Activated CD4-positive, alpha-beta T cell treated with anti-CD3 and anti-CD28 coated beads, Interleukin-2, amount 50 U/mL, for 24 hours (primary cell): ENCODE data around the gene ZNF579.
A peak's percentile ranks its signal among the peaks of the same experiment; 100 is the strongest.

Experiments used
- DNase-seq, 2 donors: peaks; one replicate each; pipeline ENCODE4 v3.0.0-alpha.2; 2020; ENCODE audit warnings: low read depth in 1 of 2, low spot score in 1 of 2

ZNF579 gene

DNA sequence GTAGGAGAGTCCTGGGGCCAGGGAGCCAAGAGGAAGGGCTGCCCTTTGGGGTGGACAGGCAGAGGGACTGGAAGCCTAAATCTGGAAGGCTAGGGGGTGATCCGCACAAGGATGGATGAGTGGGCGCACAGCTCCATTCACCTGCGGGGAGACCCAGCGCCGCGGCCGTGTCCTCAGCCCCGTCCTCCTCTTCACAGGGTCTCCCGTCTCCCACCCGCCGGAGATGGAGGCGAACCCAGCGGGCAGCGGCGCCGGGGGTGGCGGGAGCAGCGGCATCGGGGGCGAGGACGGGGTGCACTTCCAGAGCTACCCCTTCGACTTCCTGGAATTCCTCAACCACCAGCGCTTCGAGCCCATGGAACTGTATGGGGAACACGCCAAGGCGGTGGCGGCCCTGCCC lies 32.7 kb upstream of the ZNF579 start:
- no peak for DNase-seq

DNA sequence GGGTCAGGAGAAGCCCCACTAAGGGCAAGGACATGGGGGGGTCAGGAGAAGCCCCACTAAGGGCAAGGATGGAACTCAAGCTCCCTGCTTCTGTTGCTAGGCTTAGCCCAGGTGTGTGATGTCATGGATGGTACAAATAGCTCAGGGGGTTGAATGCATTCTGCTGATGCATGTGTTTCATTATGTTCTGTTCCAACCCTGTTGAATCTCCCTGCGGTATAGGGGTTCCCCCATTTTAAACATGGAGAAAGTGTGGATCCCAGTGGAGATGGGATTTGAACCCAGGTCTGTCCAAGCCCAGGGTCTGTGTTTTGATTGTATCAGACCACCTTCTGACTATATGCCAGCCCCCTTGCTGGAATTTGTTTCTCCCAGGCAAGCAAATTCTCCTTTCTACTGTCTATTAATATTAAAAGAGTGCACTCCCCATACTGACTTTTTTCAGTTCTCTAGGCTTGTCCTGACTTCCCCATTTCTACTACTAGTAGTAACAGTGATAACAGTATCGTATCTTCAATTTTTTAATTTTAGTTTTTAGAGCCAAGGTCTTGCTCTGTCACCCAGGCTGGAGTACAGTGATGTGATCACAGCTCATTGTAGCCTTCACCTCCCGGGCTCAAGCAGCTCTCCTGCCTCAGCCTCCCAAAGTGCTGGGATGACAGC lies 31.5 kb upstream of the ZNF579 start:
- no peak for DNase-seq

DNA sequence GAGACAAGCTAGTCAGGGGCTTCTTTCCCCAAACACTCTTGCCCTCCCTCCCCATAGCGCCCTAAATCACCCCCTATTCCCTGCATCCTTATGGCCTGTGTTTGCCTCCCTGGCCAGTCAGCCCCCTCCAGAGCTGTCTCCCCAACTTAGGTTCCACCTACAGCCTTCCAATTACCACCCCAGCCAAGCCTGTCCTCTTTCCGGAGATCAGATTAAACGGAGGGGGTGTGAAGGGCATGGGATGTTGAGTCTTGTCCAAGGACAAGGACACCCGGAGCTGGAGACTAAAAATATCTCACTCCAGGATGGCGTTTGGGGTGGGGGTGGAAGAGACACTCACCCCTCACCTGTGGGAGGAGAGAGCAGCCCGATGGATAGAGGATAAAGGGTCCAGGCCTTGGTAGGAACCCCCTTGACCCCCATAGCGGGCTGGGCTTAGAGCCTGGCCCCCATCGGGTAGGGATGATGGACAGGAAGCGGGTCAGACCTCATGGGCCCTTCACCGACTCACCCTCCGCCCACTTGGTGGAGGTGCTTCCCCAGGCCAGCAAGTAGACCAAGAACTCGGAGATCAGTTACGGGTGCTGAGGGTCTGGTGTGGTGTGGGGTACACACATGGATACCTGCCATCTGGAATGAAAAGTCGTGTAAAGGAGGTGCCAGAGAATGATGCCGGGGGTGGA lies 30.8 kb upstream of the ZNF579 start:
- DNase-seq: no peak

- no peak for DNase-seq
These were observed 28.7 kb upstream of the ZNF579 start for GRCh38 chr19:55609326-55609725.

- DNase-seq: no peak
These were observed 26.2 kb upstream of the ZNF579 start for GRCh38 chr19:55606817-55607216.

DNA sequence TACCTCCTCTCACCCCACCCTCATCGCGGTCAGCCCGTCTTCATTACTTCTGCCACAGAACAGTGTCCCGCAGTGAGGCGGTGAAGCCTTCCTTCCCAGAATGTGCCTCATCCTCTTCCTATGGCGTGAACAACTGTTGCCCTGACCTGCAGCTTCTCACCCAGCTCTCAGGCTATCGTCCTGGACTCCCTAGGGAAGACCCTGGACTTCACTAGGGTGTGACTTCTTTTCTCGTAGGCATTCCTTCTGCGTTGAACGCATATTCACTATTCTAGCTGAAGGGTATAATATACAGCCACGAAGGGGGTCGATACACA lies 25.8 kb upstream of the ZNF579 start:
- no peak for DNase-seq

GRCh38 chr19:55605637-55606470 lies 25.2 kb upstream of the ZNF579 start, which contains the start of gene ZNF865:
Gene ZNF865, plus strand, starts transcription at chr19:55605647. Its CDS starts 7,972 bp downstream, at chr19:55613619.
- peak; percentile 49 to 72 for DNase-seq

GRCh38 chr19:55605207-55605636 lies 24.6 kb upstream of the ZNF579 start:
- peak; percentile 98 to 99 for DNase-seq

DNA sequence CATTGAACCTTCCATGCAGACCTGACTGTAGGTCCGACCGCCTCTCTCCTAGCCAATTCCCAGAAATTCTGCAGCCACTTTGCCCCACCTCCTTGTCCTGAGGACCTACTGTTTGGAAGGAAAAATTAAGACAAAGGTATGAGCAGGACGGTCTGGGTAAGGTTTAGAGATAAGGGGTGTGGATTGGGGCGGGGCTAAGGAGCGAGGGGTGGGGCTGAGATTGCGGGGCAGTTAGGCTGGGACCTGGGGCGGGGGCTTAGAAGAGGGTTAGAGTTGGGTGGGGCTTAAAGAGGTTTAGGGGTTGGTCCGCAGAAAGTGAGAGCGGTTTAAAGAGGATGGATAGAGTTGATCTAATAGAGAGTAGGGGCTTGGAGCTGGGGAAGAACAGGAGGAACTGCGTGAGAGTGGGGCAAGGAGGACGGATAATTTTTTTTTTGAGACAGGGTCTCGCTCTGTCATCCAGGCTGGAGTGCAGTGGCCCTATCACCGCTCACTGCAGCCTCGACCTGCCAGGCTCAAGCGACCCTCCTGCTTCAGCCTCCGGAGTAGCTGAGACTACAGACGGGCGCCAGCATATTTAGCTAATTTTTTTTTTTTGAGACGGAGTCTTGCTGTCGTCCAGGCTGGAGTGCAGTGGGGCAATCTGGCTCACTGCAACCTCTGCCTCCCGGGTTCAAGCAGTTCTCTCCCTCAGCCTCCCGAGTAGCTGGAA lies 23.1 kb upstream of the ZNF579 start:
- no peak for DNase-seq

GRCh38 chr19:55603115-55603514 lies 22.5 kb upstream of the ZNF579 start:
- DNase-seq: no peak

DNA sequence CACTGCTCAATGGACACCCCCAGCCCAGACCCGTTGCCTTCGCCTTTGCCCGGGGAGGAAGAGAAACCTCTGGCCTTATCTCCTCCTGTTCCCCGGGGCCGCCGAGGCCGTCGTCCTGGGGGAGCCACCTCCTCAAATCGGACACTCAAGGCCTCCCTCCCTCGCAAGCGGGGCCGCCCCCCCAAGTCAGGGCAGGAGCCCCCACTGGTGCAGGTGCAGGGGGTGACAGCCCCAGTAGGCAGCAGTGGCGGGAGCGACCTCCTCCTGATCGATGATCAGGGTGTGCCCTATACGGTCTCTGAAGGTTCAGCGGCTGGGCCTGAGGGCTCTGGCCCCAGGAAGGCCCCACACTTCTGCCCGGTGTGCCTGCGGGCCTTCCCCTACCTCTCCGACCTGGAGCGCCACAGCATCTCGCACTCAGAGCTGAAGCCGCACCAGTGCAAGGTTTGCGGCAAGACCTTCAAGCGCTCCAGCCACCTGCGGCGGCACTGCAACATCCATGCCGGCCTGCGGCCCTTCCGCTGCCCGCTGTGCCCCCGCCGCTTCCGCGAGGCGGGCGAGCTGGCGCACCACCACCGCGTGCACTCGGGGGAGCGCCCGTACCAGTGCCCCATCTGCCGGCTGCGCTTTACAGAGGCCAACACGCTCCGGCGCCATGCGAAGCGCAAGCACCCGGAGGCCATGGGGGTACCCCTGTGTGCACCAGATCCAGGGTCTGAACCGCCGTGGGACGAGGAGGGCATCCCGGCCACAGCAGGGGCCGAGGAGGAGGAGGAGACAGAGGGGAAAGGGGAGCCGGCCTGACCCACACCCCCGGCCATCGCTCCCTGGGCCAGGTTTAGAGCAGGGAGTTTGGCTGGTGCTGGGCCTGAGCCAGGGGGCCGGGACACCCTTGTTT lies 21.7 kb upstream of the ZNF579 start:
- DNase-seq: no peak

GRCh38 chr19:55601084-55601483 lies 20.4 kb upstream of the ZNF579 start:
- DNase-seq: no peak

GRCh38 chr19:55600662-55601028 lies 20.0 kb upstream of the ZNF579 start:
- no peak for DNase-seq

- DNase-seq: peak; percentile 70 to 76
These were observed 19.4 kb upstream of the ZNF579 start, which contains the start of gene ZNF524 for GRCh38 chr19:55599842-55600661. Gene ZNF524, plus strand, starts transcription at chr19:55600288. Its CDS starts 1,825 bp downstream, at chr19:55602113.

GRCh38 chr19:55599468-55599841 lies 18.8 kb upstream of the ZNF579 start, which contains the start of gene FIZ1:
Gene FIZ1, minus strand, starts transcription at chr19:55599517. Its CDS starts 1,652 bp downstream, at chr19:55597865.
- DNase-seq: peak; percentile 93 to 97

GRCh38 chr19:55598719-55599467 lies 18.2 kb upstream of the ZNF579 start:
- peak; percentile 91 to 96 for DNase-seq

DNA sequence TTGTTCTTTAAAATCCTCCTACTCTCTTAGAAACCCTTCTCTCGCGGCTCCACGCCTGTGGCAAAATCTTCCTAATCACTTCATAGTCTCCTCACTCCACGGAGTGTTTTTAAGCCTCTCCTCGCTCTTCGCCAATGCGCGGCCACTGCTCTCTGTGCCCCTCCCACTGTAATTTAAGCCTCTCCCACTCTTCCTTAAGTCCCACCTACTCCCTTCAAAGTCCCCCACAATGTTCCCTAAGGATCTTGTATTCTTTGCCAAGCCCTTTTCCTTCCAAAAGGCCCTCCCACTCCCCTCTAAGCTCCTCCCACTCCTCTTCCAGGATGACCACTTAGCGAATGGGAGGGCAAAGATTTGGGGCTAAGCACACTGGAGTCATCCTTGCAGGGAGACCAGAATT lies 17.4 kb upstream of the ZNF579 start:
- DNase-seq: no peak

DNA sequence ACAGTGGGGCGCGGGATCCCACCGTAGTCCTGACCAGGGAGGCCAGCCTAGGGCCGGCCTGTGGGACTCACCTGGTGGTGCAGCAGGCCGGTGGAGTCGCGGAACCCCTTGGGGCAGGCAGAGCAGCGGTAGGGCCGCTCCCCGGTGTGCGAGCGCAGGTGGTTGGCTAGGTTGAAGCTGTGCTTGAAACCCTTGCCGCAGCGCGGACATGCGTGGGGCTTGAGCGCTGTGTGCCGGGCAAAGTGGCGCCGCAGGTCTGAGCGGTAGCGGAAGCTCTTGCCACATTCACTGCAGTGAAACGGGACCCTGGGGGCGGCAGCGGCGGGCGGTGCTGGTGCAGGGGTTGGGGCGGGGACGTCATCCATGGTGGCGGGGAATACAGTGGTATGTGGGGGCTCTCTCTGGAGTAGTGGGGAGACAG lies 16.9 kb upstream of the ZNF579 start:
- no peak for DNase-seq

GRCh38 chr19:55596304-55596703 lies 15.7 kb upstream of the ZNF579 start:
- DNase-seq: no peak
